Ovary (tissue), 3 donors: ENCODE data around the gene AK9.

Experiments used
- EP300 ChIP-seq: sonication (generic); formaldehyde crosslinking; IDR thresholded peaks from one replicate; pipeline ENCODE4 v1.6.1; 2017; ENCODE audit warnings: antibody characterized with exemption
- POLR2A ChIP-seq: fragments of 450-650 bp; IDR thresholded peaks from one replicate; pipeline ENCODE4 v1.6.1; 2017; ENCODE audit warnings: antibody characterized with exemption, mild to moderate bottlenecking, moderate library complexity
- TF ChIP-seq, protein P1 (sequence below), 3 donors: fragments of 450-650 bp in 2 of 3; fragments of 200-600 bp in 1 of 3; IDR thresholded peaks; one replicate each; pipeline versions ENCODE4 v1.5.1 to v1.8.0; 2016 to 2022; ENCODE audit warnings: antibody characterized with exemption in 3 of 3, mild to moderate bottlenecking in 1 of 3
- donor health status: DM: no; HTN: no; CAD: no.

DNA sequence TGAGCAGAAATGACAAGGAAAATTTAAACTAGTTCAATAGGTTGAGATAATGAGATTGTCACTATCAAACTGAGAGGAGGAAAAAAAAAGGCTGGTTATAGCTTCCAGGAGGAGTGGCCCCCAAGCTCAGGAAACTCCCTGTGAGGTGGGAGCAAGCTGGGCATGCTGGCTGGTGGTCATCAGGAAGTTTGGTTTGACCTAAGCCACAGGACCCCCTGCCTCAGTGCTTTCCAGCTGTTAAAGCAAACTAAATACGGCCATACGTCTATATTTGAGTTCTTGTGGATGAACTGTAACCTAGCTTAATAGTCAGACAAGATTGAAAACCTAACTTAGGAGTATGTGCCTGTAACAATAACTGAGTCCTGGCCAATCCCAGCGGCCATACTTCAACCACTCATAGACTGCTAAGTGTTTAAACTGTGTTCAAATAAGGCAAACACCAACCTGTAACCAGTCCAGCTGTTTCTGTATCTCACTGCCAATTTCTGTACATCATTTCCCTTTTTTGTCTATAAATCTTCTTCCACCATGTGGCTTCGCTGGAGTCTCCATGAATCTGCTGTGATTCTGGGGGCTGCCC lies 183.4 kb downstream of the AK9 start:
- TF ChIP-seq, protein P1, sequence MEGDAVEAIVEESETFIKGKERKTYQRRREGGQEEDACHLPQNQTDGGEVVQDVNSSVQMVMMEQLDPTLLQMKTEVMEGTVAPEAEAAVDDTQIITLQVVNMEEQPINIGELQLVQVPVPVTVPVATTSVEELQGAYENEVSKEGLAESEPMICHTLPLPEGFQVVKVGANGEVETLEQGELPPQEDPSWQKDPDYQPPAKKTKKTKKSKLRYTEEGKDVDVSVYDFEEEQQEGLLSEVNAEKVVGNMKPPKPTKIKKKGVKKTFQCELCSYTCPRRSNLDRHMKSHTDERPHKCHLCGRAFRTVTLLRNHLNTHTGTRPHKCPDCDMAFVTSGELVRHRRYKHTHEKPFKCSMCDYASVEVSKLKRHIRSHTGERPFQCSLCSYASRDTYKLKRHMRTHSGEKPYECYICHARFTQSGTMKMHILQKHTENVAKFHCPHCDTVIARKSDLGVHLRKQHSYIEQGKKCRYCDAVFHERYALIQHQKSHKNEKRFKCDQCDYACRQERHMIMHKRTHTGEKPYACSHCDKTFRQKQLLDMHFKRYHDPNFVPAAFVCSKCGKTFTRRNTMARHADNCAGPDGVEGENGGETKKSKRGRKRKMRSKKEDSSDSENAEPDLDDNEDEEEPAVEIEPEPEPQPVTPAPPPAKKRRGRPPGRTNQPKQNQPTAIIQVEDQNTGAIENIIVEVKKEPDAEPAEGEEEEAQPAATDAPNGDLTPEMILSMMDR (IDR thresholded peaks at IDR 0.05): no peak
- TF ChIP-seq POLR2A (no peak), EP300 (no peak)
